ENCODE measurements around the gene CEND1.

The CEND1 gene

GRCh38 chr11:827897-828192 lies 38.0 kb upstream of the CEND1 start, which contains the start of gene CRACR2B:
TSS of gene CRACR2B (plus strand) at chr11:827919. CDS start at chr11:828608, 689 bp downstream.
- peak within 1 kb of the TSS; percentile 35 for H3K4me3 ChIP-seq (ENCODE audit: low read depth, low read length)

GRCh38 chr11:827146-827896 lies 37.4 kb upstream of the CEND1 start:
- peak overlapping the region; percentile 35 for H3K4me3 ChIP-seq (ENCODE audit: low read depth, low read length)

DNA sequence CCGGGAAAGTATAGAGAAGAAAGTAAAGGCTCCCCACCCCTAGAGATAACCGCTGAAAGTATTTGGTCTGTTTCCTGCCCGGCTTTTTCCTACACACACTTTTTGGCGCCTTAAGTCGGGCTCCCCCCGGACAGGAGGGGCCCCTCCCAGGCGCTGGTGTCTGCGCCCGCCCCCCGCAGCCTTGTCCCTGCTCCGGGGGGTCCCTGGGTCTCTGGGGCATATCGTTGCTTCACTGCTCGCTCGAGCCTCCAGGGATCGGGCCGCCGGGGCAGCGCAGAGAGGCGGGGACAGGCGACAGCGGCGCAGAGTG lies 36.9 kb upstream of the CEND1 start:
- H3K4me3 ChIP-seq (ENCODE audit: low read depth, low read length) = peak overlapping the region; percentile 35

DNA sequence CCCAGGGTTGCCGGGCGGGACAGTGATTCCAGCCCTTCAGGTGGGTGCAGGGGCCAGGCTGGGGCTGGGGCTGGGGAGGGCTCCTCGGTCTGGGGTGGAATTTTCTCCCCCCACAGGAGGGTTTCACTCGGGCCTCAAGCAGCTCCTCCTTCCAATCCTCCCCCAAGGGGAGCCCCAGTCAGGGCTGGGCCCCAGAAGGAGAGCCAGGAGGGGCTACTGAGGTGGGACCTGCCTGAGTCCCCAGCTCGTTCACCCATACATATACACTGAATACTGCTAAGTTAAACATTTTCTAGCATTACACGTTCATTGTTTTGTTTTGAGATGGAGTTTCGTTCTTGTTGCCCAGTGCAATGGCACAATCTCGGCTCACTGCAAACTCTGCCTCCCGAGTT lies 36.3 kb upstream of the CEND1 start:
- H3K4me3 ChIP-seq (ENCODE audit: low read depth, low read length) = no peak overlapping the region

- no peak overlapping the region for H3K4me3 ChIP-seq (ENCODE audit: low read depth, low read length)
Observed at GRCh38 chr11:825366-826226, 35.7 kb upstream of the CEND1 start.

DNA sequence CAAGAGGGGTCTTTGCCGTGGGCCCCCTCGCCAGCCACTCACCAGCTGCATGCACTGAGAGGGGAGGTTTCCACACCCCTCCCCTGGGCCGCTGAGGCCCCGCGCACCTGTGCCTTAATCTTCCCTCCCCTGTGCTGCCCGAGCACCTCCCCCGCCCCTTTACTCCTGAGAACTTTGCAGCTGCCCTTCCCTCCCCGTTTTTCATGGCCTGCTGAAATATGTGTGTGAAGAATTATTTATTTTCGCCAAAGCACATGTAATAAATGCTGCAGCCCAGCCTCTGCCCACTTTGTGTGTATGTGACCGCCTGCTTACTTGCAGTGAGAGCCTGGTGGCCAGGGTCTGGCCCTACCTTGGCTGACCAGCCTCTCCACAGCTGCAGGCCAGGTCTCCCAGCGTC lies 35.1 kb upstream of the CEND1 start:
- H3K4me3 ChIP-seq (ENCODE audit: low read depth, low read length) = no peak overlapping the region

DNA sequence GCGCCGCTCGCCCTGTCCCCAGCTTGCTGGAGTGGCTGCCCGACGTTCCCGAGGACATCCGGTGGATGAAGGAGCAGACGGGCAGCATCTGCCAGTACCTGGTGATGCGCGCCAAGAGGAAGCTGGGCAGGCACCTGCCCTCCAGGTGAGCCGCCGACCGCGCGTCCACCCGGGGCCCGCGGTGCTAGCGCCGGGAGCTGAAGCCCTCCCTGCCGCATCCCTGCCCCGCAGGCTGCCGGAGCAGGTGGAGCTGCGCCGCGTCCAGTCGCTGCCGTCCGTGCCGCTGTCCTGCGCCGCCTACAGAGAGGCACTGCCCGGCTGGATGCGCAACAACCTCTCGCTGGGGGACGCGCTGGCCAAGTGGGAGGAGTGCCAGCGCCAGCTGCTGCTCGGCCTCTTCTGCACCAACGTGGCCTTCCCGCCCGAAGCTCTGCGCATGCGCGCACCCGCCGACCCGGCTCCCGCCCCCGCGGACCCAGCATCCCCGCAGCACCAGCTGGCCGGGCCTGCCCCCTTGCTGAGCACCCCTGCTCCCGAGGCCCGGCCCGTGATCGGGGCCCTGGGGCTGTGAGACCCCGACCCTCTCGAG lies 34.5 kb upstream of the CEND1 start:
- no peak overlapping the region for H3K4me3 ChIP-seq (ENCODE audit: low read depth, low read length)

DNA sequence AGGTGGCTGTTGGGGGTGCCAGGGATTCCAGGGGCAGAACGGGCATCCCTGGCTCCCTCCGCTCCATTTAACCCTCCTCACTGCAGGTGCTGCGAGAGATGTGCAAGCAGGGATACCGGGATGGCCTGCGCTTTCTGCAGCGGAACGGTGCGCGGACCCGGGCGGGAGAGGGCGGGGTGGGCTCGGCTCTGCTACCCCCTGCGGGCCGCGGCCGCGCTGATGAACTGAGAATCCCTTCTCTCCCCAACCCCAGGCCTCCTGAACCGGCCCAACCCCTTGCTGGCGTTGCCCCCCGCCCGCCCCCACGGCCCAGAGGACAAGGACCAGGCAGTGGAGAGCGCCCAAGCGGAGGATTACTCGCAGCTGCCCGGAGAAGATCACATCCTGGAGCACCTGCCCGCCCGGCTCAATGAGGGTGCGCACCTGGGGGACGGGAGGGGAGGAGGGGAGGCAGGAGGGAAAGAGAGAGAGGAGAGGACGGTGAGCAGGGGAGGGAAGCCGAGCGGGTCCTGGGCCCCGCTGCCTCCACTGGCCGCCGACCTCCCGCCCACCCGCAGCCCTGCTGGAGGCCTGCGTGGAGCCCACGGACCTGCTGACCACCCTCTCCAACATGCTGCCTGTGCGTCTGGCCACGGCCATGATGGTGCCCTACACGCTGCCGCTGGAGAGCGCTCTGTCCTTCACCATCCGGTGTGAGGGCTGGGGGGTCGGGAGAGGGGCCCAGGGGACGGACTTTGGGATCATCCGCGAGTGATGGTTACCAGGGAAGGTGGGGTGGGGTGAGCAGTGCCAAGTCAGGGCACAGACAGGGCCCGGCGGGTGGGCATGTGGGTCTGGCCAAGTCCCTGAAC lies 33.8 kb upstream of the CEND1 start:
- H3K4me3 ChIP-seq (ENCODE audit: low read depth, low read length) = no peak overlapping the region

DNA sequence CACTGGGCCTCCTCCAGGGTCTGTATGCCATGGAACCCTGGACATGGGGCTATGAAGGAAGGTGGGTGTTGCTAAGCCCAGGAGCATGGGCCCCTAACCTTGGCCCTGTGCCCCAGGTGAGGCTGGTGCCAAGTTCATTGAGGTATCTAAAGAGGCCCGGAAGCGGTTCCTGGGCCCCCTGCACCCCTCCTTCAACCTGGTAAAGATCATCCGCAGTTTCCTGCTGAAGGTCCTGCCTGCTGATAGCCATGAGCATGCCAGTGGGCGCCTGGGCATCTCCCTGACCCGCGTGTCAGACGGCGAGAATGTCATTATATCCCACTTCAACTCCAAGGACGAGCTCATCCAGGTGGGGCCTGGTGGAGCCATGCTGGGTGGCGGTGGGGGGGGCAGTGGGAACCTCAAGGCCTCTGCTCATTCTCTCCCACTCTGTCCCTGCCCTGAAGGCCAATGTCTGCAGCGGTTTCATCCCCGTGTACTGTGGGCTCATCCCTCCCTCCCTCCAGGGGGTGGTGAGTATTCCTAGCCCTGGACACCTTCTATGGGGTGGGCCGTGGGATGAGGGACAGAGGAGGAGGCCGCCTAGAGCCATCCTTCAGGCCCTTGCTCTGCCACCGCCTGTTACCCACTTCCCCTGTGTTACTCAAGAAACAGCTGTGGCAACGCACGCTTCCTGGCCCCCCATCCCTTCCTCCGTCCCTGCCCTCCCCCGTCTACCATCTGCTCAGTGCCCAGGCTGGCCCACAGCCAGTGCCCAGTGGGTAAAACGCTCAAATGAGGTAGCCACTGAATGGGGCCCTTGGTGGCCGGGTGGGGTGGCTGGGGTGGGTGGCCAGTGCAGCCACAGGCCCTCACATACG lies 31.9 kb upstream of the CEND1 start:
- H3K4me3 ChIP-seq (ENCODE audit: low read depth, low read length) = no peak overlapping the region

DNA sequence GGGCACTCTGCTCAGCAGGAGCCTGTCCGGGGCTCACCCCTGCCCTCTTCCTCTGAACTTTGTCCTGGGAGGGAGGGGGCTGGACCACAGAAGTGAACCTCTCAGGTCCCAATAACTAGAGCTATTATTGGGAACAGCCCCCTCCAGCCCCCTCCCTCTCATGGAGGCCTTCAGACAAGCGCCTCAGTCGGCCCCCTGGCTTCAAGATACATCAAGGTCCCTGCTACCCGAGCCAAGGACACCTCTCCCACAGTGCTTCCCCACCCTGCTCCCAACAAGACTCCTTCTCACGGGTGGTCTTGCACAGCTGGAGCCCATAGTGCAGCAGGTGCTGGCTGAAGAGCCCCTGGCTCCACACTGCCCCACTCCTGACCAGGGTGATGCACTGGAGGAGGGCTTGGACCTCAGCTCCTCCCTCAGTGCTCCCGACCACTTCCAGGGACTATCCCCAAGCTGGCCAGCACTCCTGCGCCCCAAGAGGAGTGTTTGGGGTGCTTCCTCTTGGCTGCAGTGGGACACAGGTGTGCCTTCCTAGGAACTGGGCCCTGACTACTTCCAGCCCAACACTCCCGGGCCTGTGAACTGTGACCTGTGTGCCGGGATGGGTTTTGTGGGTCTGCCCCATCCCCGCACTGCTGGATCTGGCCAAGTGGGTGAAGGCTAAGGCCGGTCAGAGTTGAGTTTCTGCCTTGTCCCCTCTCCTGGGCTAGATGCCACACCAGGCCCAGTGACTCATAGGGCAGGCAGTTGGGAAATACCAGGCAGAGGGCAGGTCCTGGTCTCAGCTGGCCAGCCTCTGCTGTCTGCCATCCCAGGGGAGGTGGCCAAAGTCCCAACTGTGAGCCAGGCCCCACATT lies 31.0 kb upstream of the CEND1 start:
- peak overlapping the region; percentile 60 for H3K4me3 ChIP-seq (ENCODE audit: low read depth, low read length)

GRCh38 chr11:819943-820649 lies 30.2 kb upstream of the CEND1 start:
- H3K4me3 ChIP-seq (ENCODE audit: low read depth, low read length) = peak overlapping the region; percentile 60

DNA sequence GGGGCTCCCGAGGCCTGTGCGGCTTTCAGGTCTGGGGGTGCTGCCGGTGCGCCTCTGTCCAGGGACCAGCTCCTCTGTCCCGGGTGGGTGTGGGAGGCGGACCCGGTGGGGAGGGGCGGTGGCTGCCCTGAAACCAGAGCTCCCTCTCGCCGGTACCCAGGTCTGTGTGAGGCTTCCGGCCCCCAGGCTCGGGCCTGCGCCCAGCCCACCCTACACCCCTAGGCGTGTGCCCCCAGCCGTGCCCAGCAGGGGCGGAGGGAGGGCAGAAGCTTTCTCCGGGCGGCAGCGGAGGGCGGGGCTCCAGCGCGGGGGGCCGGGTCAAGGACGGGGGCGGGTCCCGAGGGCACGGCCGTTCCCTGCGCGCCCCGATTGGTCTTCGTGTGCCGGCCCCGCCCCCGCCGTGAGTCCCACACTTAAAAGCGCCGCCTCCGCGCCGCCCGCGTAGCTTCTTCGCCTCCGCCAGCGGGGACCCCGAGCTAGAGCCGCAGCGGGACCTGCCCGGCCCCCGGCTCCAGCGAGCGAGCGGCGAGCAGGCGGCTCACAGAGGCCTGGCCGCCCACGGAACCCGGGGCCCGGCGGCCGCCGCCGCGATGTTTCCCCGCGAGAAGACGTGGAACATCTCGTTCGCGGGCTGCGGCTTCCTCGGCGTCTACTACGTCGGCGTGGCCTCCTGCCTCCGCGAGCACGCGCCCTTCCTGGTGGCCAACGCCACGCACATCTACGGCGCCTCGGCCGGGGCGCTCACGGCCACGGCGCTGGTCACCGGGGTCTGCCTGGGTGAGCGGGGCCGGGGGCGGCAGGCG lies 29.4 kb upstream of the CEND1 start:
- peak overlapping the region; percentile 84 for H3K4me3 ChIP-seq (ENCODE audit: low read depth, low read length)

DNA sequence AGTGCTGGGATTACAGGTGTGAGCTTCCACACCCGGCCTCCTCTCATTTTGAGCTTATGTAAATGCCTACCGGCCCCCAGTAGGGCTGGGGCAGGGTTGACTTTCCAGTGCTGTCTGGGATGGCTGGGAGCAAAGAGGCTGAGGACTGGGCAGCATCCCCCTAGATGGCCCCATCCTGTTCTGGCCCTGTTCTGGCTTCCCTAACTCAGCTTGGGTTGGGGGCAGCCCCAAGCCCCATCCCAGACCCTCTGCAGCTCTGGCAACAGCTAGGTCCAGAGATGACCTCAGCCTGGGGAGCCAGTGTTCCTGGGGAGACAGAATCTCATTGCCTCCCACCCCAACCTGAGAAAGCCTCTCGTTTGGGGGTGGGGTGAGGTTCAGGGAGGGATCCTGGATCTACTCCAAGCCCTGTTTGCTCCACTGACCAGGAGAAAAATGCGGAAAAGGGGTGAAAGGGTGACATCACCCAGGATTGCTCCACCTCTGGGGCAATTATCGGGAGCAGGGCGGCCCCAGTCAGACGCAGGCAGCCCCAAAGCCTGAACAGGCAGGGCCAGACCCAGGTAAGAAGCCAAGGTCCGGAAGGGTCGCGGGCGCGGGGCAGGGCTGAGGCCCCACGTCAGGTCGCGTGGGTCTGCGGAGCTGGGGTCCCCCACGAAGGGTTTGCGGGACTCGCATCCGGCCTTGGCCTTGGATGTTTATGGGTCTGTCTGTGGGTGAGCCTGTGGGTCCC lies 28.7 kb upstream of the CEND1 start, which contains the start of gene PNPLA2:
Gene PNPLA2, plus strand, starts transcription at position 519 of the 733 bp plus-strand sequence. CDS start 805 bp downstream, outside the sequence.
- H3K4me3 ChIP-seq (ENCODE audit: low read depth, low read length) = peak within 1 kb of the TSS; percentile 84

GRCh38 chr11:816433-816779 lies 26.5 kb upstream of the CEND1 start:
- no peak overlapping the region for H3K4me3 ChIP-seq (ENCODE audit: low read depth, low read length)

GRCh38 chr11:815675-816432 lies 26.0 kb upstream of the CEND1 start:
- H3K4me3 ChIP-seq (ENCODE audit: low read depth, low read length) = no peak overlapping the region

DNA sequence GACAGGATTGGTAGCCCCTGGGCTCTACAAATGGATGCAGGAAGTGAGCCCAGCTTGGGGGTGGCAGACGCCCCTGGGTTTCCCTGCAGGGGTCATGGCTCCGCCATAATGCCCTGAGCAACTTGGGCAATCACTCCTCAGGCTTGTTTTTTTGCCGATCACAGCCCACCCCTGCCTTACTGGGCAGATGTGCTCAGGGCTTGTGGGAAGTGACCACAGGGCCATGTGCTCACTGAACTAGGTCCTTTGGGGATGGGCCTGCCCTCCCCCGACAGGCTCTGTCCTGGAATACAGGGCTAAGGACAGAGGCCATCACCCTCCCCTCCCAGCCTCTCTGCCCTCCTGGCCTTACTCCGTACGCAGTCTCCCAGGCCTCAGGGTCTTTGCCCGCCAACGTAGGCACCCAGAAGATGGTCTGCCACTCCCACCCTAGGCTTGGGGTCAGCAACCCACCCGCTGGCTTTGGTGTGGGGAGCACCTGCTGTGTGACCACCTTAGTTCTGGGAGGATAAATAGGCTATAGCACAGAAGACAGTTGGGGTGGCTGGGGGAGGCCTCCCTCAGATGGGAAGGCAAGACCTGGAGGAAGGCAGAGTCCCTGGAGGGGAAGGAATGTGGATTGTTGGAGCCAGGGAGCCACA lies 23.7 kb upstream of the CEND1 start:
- H3K4me3 ChIP-seq (ENCODE audit: low read depth, low read length) = no peak overlapping the region
